ENCODE data around the gene RNF103.

The RNF103 gene

DNA sequence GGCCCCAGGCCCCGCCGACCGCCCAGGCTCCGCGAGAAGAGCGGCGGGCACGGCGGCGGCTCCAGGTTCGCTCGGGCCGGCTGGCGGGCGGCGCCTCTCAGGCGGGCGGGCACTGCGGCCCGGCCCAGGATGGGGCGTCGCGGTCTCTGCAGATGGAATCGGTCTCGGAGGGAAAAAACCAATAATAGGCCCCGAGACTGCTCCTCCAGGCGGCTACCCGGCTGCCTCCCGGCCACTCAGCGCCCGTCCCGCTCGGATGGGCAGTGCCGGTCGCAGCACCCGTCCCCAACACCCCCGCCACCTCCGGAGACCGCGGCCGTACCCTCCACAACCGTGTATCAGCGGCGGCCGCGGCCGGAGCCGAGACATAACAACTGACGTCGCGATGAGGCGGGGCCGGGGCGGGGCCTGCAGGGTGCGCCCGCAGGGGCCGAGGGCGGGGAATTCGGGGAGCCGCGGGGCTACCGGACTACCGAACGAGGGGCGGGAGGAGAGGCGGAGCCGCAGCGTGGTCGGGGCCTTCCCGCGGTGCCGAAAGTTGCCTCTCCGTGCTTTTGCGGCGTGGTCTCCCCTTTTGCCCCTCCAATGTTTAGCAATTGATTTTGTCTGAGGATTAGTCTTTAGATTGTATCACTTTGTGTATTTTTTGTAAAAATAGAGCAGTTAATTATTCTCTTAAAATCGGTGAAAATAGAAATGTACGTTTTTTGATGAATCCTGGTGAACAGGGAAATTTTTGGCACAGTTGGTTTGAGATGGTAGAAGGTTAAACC is at the start of gene RNF103:
RNF103 (minus strand) TSS at position 372 of the 773 bp plus-strand sequence. CDS start 979 bp downstream, outside the sequence.
- POLR2A ChIA-PET = interaction anchor here (2.5 kb wide), 1 partner anchor 182 kb away, joined by 18 read pairs; the partner anchor contains the start of gene KDM3A
- TF ChIP-seq ZFHX2 (tag by site-specific recombination; conservative IDR thresholded peaks at IDR 0.05) = peak; percentile 72
- peak; percentile 53; the same call in 1 of the 2 replicates for TF ChIP-seq ZNF660 (tag by site-specific recombination; IDR thresholded peaks at IDR 0.05)
- TF ChIP-seq FEZF1 (tag by site-specific recombination; IDR thresholded peaks at IDR 0.05) = no peak
- peak; percentile 94 for TF ChIP-seq ZNF561 (tag by site-specific recombination; IDR thresholded peaks at IDR 0.05; ENCODE audit: borderline replicate concordance)
- TF ChIP-seq SP3 (tag by site-specific recombination; IDR thresholded peaks at IDR 0.05) = peak; percentile 90
- TF ChIP-seq KLF8 (tag by site-specific recombination; IDR thresholded peaks at IDR 0.05) = peak; percentile 79
- TF ChIP-seq ZNF341 (tag by site-specific recombination; IDR thresholded peaks at IDR 0.05; ENCODE audit: low read depth) = 0 out of 2 replicates have a peak, but pooled peaks have one; percentile 25
- peak; percentile 63 for TF ChIP-seq ZNF600 (tag by site-specific recombination; IDR thresholded peaks at IDR 0.05)
- 0 out of 2 replicates have a peak, but pooled peaks have one; percentile 41 for TF ChIP-seq SP7 (tag by site-specific recombination; IDR thresholded peaks at IDR 0.05)
- TF ChIP-seq SP2 (tag by site-specific recombination; IDR thresholded peaks at IDR 0.05) = peak; percentile 78
- TF ChIP-seq, protein P1, sequence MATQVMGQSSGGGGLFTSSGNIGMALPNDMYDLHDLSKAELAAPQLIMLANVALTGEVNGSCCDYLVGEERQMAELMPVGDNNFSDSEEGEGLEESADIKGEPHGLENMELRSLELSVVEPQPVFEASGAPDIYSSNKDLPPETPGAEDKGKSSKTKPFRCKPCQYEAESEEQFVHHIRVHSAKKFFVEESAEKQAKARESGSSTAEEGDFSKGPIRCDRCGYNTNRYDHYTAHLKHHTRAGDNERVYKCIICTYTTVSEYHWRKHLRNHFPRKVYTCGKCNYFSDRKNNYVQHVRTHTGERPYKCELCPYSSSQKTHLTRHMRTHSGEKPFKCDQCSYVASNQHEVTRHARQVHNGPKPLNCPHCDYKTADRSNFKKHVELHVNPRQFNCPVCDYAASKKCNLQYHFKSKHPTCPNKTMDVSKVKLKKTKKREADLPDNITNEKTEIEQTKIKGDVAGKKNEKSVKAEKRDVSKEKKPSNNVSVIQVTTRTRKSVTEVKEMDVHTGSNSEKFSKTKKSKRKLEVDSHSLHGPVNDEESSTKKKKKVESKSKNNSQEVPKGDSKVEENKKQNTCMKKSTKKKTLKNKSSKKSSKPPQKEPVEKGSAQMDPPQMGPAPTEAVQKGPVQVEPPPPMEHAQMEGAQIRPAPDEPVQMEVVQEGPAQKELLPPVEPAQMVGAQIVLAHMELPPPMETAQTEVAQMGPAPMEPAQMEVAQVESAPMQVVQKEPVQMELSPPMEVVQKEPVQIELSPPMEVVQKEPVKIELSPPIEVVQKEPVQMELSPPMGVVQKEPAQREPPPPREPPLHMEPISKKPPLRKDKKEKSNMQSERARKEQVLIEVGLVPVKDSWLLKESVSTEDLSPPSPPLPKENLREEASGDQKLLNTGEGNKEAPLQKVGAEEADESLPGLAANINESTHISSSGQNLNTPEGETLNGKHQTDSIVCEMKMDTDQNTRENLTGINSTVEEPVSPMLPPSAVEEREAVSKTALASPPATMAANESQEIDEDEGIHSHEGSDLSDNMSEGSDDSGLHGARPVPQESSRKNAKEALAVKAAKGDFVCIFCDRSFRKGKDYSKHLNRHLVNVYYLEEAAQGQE (tag by site-specific recombination; IDR thresholded peaks at IDR 0.05) = no peak
- no peak for TF ChIP-seq ZNF138 (tag by site-specific recombination; IDR thresholded peaks at IDR 0.05; ENCODE audit: borderline replicate concordance)
- TF ChIP-seq, protein P2, sequence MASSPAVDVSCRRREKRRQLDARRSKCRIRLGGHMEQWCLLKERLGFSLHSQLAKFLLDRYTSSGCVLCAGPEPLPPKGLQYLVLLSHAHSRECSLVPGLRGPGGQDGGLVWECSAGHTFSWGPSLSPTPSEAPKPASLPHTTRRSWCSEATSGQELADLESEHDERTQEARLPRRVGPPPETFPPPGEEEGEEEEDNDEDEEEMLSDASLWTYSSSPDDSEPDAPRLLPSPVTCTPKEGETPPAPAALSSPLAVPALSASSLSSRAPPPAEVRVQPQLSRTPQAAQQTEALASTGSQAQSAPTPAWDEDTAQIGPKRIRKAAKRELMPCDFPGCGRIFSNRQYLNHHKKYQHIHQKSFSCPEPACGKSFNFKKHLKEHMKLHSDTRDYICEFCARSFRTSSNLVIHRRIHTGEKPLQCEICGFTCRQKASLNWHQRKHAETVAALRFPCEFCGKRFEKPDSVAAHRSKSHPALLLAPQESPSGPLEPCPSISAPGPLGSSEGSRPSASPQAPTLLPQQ (tag by site-specific recombination; IDR thresholded peaks at IDR 0.05) = 0 out of 2 replicates have a peak, but pooled peaks have one; percentile 40
- peak; percentile 60; the same call in 1 of the 2 replicates for TF ChIP-seq ZBTB8A (tag by site-specific recombination; IDR thresholded peaks at IDR 0.05)
- TF ChIP-seq HOXC10 (CRISPR knock-in tag; IDR thresholded peaks at IDR 0.05) = no peak
- peak; percentile 56; the same call in 1 of the 2 replicates for TF ChIP-seq ZBTB10 (tag by site-specific recombination; IDR thresholded peaks at IDR 0.05)
- TF ChIP-seq, protein P3, sequence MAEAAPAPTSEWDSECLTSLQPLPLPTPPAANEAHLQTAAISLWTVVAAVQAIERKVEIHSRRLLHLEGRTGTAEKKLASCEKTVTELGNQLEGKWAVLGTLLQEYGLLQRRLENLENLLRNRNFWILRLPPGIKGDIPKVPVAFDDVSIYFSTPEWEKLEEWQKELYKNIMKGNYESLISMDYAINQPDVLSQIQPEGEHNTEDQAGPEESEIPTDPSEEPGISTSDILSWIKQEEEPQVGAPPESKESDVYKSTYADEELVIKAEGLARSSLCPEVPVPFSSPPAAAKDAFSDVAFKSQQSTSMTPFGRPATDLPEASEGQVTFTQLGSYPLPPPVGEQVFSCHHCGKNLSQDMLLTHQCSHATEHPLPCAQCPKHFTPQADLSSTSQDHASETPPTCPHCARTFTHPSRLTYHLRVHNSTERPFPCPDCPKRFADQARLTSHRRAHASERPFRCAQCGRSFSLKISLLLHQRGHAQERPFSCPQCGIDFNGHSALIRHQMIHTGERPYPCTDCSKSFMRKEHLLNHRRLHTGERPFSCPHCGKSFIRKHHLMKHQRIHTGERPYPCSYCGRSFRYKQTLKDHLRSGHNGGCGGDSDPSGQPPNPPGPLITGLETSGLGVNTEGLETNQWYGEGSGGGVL (tag by site-specific recombination; IDR thresholded peaks at IDR 0.05) = no peak
- TF ChIP-seq ZNF549 (tag by site-specific recombination; IDR thresholded peaks at IDR 0.05) = no peak
- TF ChIP-seq ZNF560 (tag by site-specific recombination; IDR thresholded peaks at IDR 0.05; ENCODE audit: borderline replicate concordance) = no peak
- no peak for TF ChIP-seq MYNN (tag by site-specific recombination; IDR thresholded peaks at IDR 0.05; ENCODE audit: borderline replicate concordance)
- no peak for TF ChIP-seq ZNF214 (tag by site-specific recombination; IDR thresholded peaks at IDR 0.05; ENCODE audit: borderline replicate concordance)
- peak; percentile 24; the same call in 1 of the 2 replicates for TF ChIP-seq IKZF3 (tag by site-specific recombination; IDR thresholded peaks at IDR 0.05)
- peak; percentile 73 for TF ChIP-seq KLF1 (tag by site-specific recombination; IDR thresholded peaks at IDR 0.05)
- TF ChIP-seq ZNF114 (tag by site-specific recombination; IDR thresholded peaks at IDR 0.05) = no peak
- no peak for TF ChIP-seq SALL2 (tag by site-specific recombination; IDR thresholded peaks at IDR 0.05; ENCODE audit: borderline replicate concordance)
- no peak; the same call in 1 of the 2 replicates for TF ChIP-seq ZNF394 (tag by site-specific recombination; IDR thresholded peaks at IDR 0.05; ENCODE audit: borderline replicate concordance)
- peak; percentile 53; the same call in 1 of the 2 replicates for TF ChIP-seq GLIS2 (tag by site-specific recombination; IDR thresholded peaks at IDR 0.05)
- TF ChIP-seq ZNF555 (tag by site-specific recombination; conservative IDR thresholded peaks at IDR 0.05) = no peak

More for the DNA sequence above, at the start of gene RNF103:
- Histone ChIP-seq H3K27ac (ENCODE audit: extremely low read depth, low read depth, low read length) (peak within 1 kb of the TSS; percentile 94), H3K4me3 (ENCODE audit: low read depth, low read length) (peak within 1 kb of the TSS; percentile 74), H3K36me3 (ENCODE audit: control insufficient read depth in 2 of 2, insufficient read depth in 1 of 2, low read length in 2 of 2) (peaks cover 8 to 16% of the 10 kb centered on the region in 2 experiments; a peak in 2 of 3 replicates), H3K9me3 (ENCODE audit: control insufficient read depth, insufficient read depth, low read depth, low read length) (no peaks in the 10 kb centered on the region), H3K4me1 (ENCODE audit: control insufficient read depth, insufficient read depth, low read length) (no peaks in the 10 kb centered on the region)
- CTCF ChIA-PET = no interaction called here

Measured in HEK293 (cell line).